Neural cell (in vitro differentiated cells): ENCODE measurements around the gene GIMAP8. TPM values are rescaled to one million over a fixed set of nuclear protein-coding genes. Genes with fewer than 3 reads are reported as not detected.
"Not testable (repeated sequence)": the region's sequence is repeated elsewhere in the genome, so short reads cannot be mapped to it uniquely, and the experiment has no call there.

Source experiments
- H2AFZ ChIP-seq: fragments of 200-600, 300-800 bp; sonication (generic), shearing (Covaris generic); 2 replicates; pipeline ENCODE4 v1.6.0; 2014; ENCODE audit warnings: low read depth, mild to moderate bottlenecking, antibody characterized with exemption, low read length, moderate library complexity
- H3F3A ChIP-seq: fragments of 200-600 bp; shearing (Covaris generic); 2 replicates; pipeline ENCODE4 v1.6.1; 2016; ENCODE audit warnings: mild to moderate bottlenecking, moderate library complexity, mixed read lengths, antibody characterized with exemption, low read length; ENCODE audit not compliant: insufficient read depth, poor library complexity, severe bottlenecking
- H3K27ac ChIP-seq: fragments of 200-600, 300-800 bp; sonication (generic), shearing (Covaris generic); 2 replicates; pipeline ENCODE4 v1.5.1; 2014; ENCODE audit warnings: mild to moderate bottlenecking, low read length, moderate library complexity
- H3K27me3 ChIP-seq: fragments of 300-800, 200-600 bp; sonication (generic), shearing (Covaris generic); 2 replicates; pipeline ENCODE4 v1.6.0; 2014; ENCODE audit warnings: mild to moderate bottlenecking, low read depth, low read length, moderate library complexity; ENCODE audit not compliant: insufficient read depth
- H3K36me3 ChIP-seq: fragments of 300-800, 200-600 bp; sonication (generic), shearing (Covaris generic); 2 replicates; pipeline ENCODE4 v1.5.1; 2014; ENCODE audit warnings: mild to moderate bottlenecking, antibody characterized with exemption, low read length, moderate library complexity; ENCODE audit not compliant: insufficient read depth
- H3K4me2 ChIP-seq: fragments of 300-800, 200-600 bp; sonication (generic), shearing (Covaris generic); 2 replicates; pipeline ENCODE4 v1.6.0; 2014; ENCODE audit warnings: mild to moderate bottlenecking, low read length
- H3K4me3 ChIP-seq: fragments of 300-800, 200-600 bp; sonication (generic), shearing (Covaris generic); 2 replicates; pipeline ENCODE4 v1.5.1; 2014; ENCODE audit warnings: mild to moderate bottlenecking, low read length, moderate library complexity
- H3K79me2 ChIP-seq: fragments of 200-600 bp; shearing (Covaris generic); replicated peaks from 2 replicates; pipeline ENCODE4 v1.6.0; 2014; ENCODE audit warnings: mild to moderate bottlenecking, low read length, moderate library complexity; ENCODE audit not compliant: insufficient read depth
- H3K9ac ChIP-seq: fragments of 300-800, 200-600 bp; sonication (generic), shearing (Covaris generic); 2 replicates; pipeline ENCODE4 v1.6.1; 2016; ENCODE audit warnings: mild to moderate bottlenecking, low read length, mixed read lengths
- H3K9me2 ChIP-seq: fragments of 200-600 bp; shearing (Covaris generic); 2 replicates; pipeline ENCODE4 v1.6.1; 2016; ENCODE audit warnings: mild to moderate bottlenecking, low read length, mixed read lengths; ENCODE audit not compliant: insufficient read depth
- H3K9me3 ChIP-seq: fragments of 200-600, 300-800 bp; sonication (generic), shearing (Covaris generic); 2 replicates; pipeline ENCODE4 v1.6.1; 2016; ENCODE audit warnings: mild to moderate bottlenecking, mixed run types, low read length, moderate library complexity, mixed read lengths
- H4K20me1 ChIP-seq: fragments of 200-600 bp; shearing (Covaris generic); 2 replicates; pipeline ENCODE4 v1.6.1; 2016; ENCODE audit warnings: mild to moderate bottlenecking, mixed run types; ENCODE audit not compliant: insufficient read depth
- CTCF ChIP-seq: fragments of 450-650 bp; IDR thresholded peaks from 2 replicates; pipeline ENCODE4 v1.5.1; 2014; ENCODE audit warnings: antibody characterized with exemption, mild to moderate bottlenecking, moderate library complexity; ENCODE audit not compliant: poor library complexity, severe bottlenecking
- EP300 ChIP-seq: fragments of 450-650 bp; conservative IDR thresholded peaks from 2 replicates; pipeline ENCODE4 v1.6.1; 2014; ENCODE audit warnings: antibody characterized with exemption, mild to moderate bottlenecking, moderate library complexity; ENCODE audit not compliant: poor library complexity, severe bottlenecking
- EZH2 ChIP-seq: fragments of 200-600, 300-800 bp; shearing (Covaris generic), sonication (generic); IDR thresholded peaks from 2 replicates; pipeline ENCODE4 v1.6.1; 2014; ENCODE audit warnings: antibody characterized with exemption, low read length, borderline replicate concordance, mild to moderate bottlenecking; ENCODE audit not compliant: insufficient read depth, poor library complexity, severe bottlenecking
- MXI1 ChIP-seq: fragments of 450-650 bp; conservative IDR thresholded peaks from 2 replicates; pipeline ENCODE4 v1.6.1; 2014; ENCODE audit warnings: antibody characterized with exemption, mild to moderate bottlenecking; ENCODE audit not compliant: poor library complexity, severe bottlenecking
- POLR2AphosphoS5 ChIP-seq: IDR thresholded peaks from 2 replicates; pipeline ENCODE4 v1.6.1; 2012
- RAD21 ChIP-seq: fragments of 450-650 bp; conservative IDR thresholded peaks from 2 replicates; pipeline ENCODE4 v1.6.1; 2014; ENCODE audit warnings: antibody characterized with exemption, mild to moderate bottlenecking, moderate library complexity
- REST ChIP-seq: IDR thresholded peaks from 2 replicates; pipeline ENCODE4 v1.6.1; 2012; ENCODE audit warnings: borderline replicate concordance
- SMC3 ChIP-seq: fragments of 450-650 bp; conservative IDR thresholded peaks from 2 replicates; pipeline ENCODE4 v1.6.1; 2014; ENCODE audit warnings: antibody characterized with exemption, mild to moderate bottlenecking, moderate library complexity; ENCODE audit not compliant: poor library complexity
- TAF1 ChIP-seq: IDR thresholded peaks from 2 replicates; pipeline ENCODE4 v1.6.1; 2012; ENCODE audit warnings: low read depth
- polyA plus RNA-seq: library from polyadenylated mRNA; depleted of rRNA; stranded (reverse); fragments of >200 nt; gene quantifications from 2 replicates; pipeline ENCODE4 v1.2.3, GENCODE V29; 2014

Gene GIMAP8
- polyA plus RNA-seq, 1 donor from 2014 or later = not detected

- H3K27me3 ChIP-seq, H3K4me3 ChIP-seq, H3K9me3 ChIP-seq, H3K79me2 ChIP-seq, H3K27ac ChIP-seq, H3K4me2 ChIP-seq, H3K36me3 ChIP-seq, H2AFZ ChIP-seq, H4K20me1 ChIP-seq, H3K9me2 ChIP-seq, H3F3A ChIP-seq, H3K9ac ChIP-seq: not testable (repeated sequence)
Measured at GRCh38 chr7:150522931-150523330, 72.5 kb downstream of the GIMAP8 start.

GRCh38 chr7:150524018-150524417 lies 73.6 kb downstream of the GIMAP8 start:
- Histone ChIP-seq H3F3A (no peaks in the 10 kb centered on the region), H3K36me3 (no peaks in the 10 kb centered on the region), H2AFZ (no peak overlapping the region), H3K9me3 (no peaks in the 10 kb centered on the region), H3K79me2 (no peaks in the 10 kb centered on the region), H3K4me3 (no peak overlapping the region), H3K27ac (no peak overlapping the region), H3K27me3 (no peaks in the 10 kb centered on the region), H3K9me2 (no peaks in the 10 kb centered on the region), H3K9ac (no peak overlapping the region), H4K20me1 (no peaks in the 10 kb centered on the region), H3K4me2 (no peak overlapping the region)
- TF ChIP-seq REST = no peak
- TF ChIP-seq POLR2AphosphoS5 = no peak
- TF ChIP-seq SMC3 = no peak
- no peak for TF ChIP-seq EZH2
- TF ChIP-seq RAD21 = no peak
- no peak for TF ChIP-seq EP300
- no peak for TF ChIP-seq MXI1
- no peak for TF ChIP-seq TAF1
- no peak for TF ChIP-seq CTCF

Other genes starting within 250 kb of the GIMAP8 start
- gene LRRC61, start 127.3 kb upstream of the GIMAP8 start, polyA plus RNA-seq = 1.2 and 5.0 TPM in 2 replicates
- gene ACTR3C, start 127.1 kb upstream of the GIMAP8 start, polyA plus RNA-seq = not detected in 2 replicates
- 0.71 TPM in 1 of 2 replicates, not detected in the other for gene RARRES2, start 109.0 kb upstream of the GIMAP8 start, polyA plus RNA-seq
- gene REPIN1, start 81.8 kb upstream of the GIMAP8 start, polyA plus RNA-seq = 95.5 and 127 TPM in 2 replicates
- 16.8 and 24.9 TPM in 2 replicates for gene ZNF775, start 71.3 kb upstream of the GIMAP8 start, polyA plus RNA-seq
- not detected in 2 replicates for gene GIMAP7, start 64.2 kb downstream of the GIMAP8 start, polyA plus RNA-seq
- gene GIMAP4, start 116.8 kb downstream of the GIMAP8 start, polyA plus RNA-seq = not detected in 2 replicates
- gene GIMAP6, start 181.8 kb downstream of the GIMAP8 start, polyA plus RNA-seq = not detected in 2 replicates
- gene GIMAP2, start 235.1 kb downstream of the GIMAP8 start, polyA plus RNA-seq = not detected in 2 replicates